GM12864 (cell line): ENCODE results near the gene ABCG1.

Source experiments
- DNase-seq: peaks from one replicate; pipeline ENCODE4 v3.0.0-alpha.2; 2011; ENCODE audit warnings: low read depth
- H3K4me3 ChIP-seq: 2 replicates; pipeline ENCODE4 v1.5.1; 2011; ENCODE audit warnings: mild to moderate bottlenecking, low read depth, low read length, control low read depth
- CTCF ChIP-seq: IDR thresholded peaks from 2 replicates; pipeline ENCODE4 v1.5.1; 2011; ENCODE audit warnings: low read depth, mild to moderate bottlenecking, moderate library complexity, low read length, control low read depth, inconsistent platforms; ENCODE audit errors: missing control alignments

Gene ABCG1

GRCh38 chr21:42338729-42339715 lies 120.1 kb downstream of the ABCG1 start:
- no peak for DNase-seq
- TF ChIP-seq CTCF = no peak

GRCh38 chr21:42340187-42341050 lies 121.5 kb downstream of the ABCG1 start:
- no peak overlapping the region for H3K4me3 ChIP-seq
- TF ChIP-seq CTCF = no peak
- DNase-seq = no peak

More at GRCh38 chr21:42338729-42339715, 120.1 kb downstream of the ABCG1 start:
- H3K4me3 ChIP-seq = no peak overlapping the region

- no peak overlapping the region for H3K4me3 ChIP-seq
- DNase-seq = no peak
- TF ChIP-seq CTCF = no peak
These were observed 123.0 kb downstream of the ABCG1 start for GRCh38 chr21:42341776-42342542.

GRCh38 chr21:42343101-42343500 lies 124.2 kb downstream of the ABCG1 start:
- no peak for TF ChIP-seq CTCF
- no peak overlapping the region for H3K4me3 ChIP-seq
- no peak for DNase-seq

- no peak for DNase-seq
- TF ChIP-seq CTCF = no peak
- no peak overlapping the region for H3K4me3 ChIP-seq
These were observed 124.6 kb downstream of the ABCG1 start for GRCh38 chr21:42343556-42343955.

GRCh38 chr21:42343963-42344510 lies 125.1 kb downstream of the ABCG1 start:
- no peak overlapping the region for H3K4me3 ChIP-seq
- no peak for DNase-seq
- no peak for TF ChIP-seq CTCF
